ENCODE data around the gene LRRC71. TPM values are rescaled to one million over a fixed set of nuclear protein-coding genes. Genes with fewer than 3 reads are reported as not detected.

LRRC71 gene
- total and polyA plus RNA-seq, 2 experiments from 2014 or later, result 0.32 TPM; not detected in 1

DNA sequence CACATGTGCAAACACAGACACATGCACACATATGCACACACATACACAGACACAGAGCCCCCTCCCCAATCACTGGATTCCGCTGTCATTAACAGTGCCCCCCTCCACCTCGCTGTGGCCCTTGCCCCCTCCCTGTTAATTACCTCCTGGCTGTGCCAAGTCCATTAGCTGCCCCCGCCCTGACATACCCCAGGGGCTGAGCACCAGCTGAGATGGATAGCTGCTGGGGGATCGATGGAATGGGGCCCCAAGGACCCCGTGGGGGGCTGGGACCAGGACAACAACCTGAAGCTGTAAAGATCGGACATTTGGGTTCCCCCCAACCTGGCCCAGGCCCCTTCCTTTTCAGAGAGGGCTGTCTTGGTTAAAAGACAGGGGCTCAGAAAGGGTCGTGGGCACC is 36.5 kb upstream of the LRRC71 start:
- in situ Hi-C loops (cut with MboI), result loop anchor here (10.0 kb wide), 1 partner anchor 89 kb away; no protein-coding TSS in a partner anchor

GRCh38 chr1:156884560-156885184 is 35.8 kb upstream of the LRRC71 start:
- Histone ChIP-seq H2AFZ (no peak overlapping the region), H3K9ac (no peak overlapping the region), H3K36me3 (ENCODE audit: low read depth) (no peaks in the 10 kb centered on the region), H3K79me2 (ENCODE audit: insufficient read depth) (no peaks in the 10 kb centered on the region), H3K4me3 (no peak overlapping the region), H3K4me2 (ENCODE audit: unreplicated experiment) (no peak overlapping the region), H3K27ac (no peak overlapping the region), H3K9me3 (ENCODE audit: low read depth) (no peaks in the 10 kb centered on the region), H3K9me2 (ENCODE audit: insufficient read depth) (no peaks in the 10 kb centered on the region), H3K4me1 (ENCODE audit: insufficient read depth) (no peaks in the 10 kb centered on the region), H3F3A (ENCODE audit: insufficient read depth) (no peaks in the 10 kb centered on the region), H4K20me1 (ENCODE audit: insufficient read depth) (no peaks in the 10 kb centered on the region), H3K27me3 (replicated peaks; ENCODE audit: insufficient read depth) (peaks cover 13% of the 10 kb centered on the region; the same call in 1 of the 2 replicates)
- DNase-seq, result no peak
- 58 to 62% methylated on average over 10 of the region's 10 CpGs for WGBS, 2 experiments (ENCODE audit: low coverage in 1 of 2, low lambda C conversion rate in 2 of 2, missing lambda C conversion rate in 2 of 2)
- no peak for TF ChIP-seq EZH2phosphoT487 (IDR thresholded peaks at IDR 0.05; ENCODE audit: insufficient read depth, low read depth)
- no peak for TF ChIP-seq EZH2 (IDR thresholded peaks at IDR 0.05; ENCODE audit: insufficient read depth, poor library complexity, severe bottlenecking)
- in situ Hi-C loops (cut with MboI), result loop anchor here (10.0 kb wide), 1 partner anchor 90 kb away; no protein-coding TSS in a partner anchor

More for the DNA sequence above, 36.5 kb upstream of the LRRC71 start:
- no peaks in the 10 kb centered on the region for H3K9me3 ChIP-seq (ENCODE audit: low read depth)
- H3K9me2 ChIP-seq (ENCODE audit: insufficient read depth), result no peaks in the 10 kb centered on the region
- TF ChIP-seq EZH2 (IDR thresholded peaks at IDR 0.05; ENCODE audit: insufficient read depth, poor library complexity, severe bottlenecking) (no peak), EZH2phosphoT487 (IDR thresholded peaks at IDR 0.05; ENCODE audit: insufficient read depth, low read depth) (no peak)
- H3K4me2 ChIP-seq (ENCODE audit: unreplicated experiment), result no peak overlapping the region
- H3K27ac ChIP-seq, result no peak overlapping the region
- no peak overlapping the region for H3K9ac ChIP-seq
- no peak overlapping the region for H3K4me3 ChIP-seq
- no peaks in the 10 kb centered on the region for H4K20me1 ChIP-seq (ENCODE audit: insufficient read depth)
- no peak for DNase-seq
- WGBS, 2 experiments (ENCODE audit: low coverage in 1 of 2, low lambda C conversion rate in 2 of 2, missing lambda C conversion rate in 2 of 2), result 36 to 42% methylated on average over 7 of the region's 7 CpGs
- no peak overlapping the region for H2AFZ ChIP-seq
- no peaks in the 10 kb centered on the region for H3K79me2 ChIP-seq (ENCODE audit: insufficient read depth)
- no peaks in the 10 kb centered on the region for H3F3A ChIP-seq (ENCODE audit: insufficient read depth)
- H3K36me3 ChIP-seq (ENCODE audit: low read depth), result no peaks in the 10 kb centered on the region
- H3K4me1 ChIP-seq (ENCODE audit: insufficient read depth), result no peaks in the 10 kb centered on the region
- H3K27me3 ChIP-seq (replicated peaks; ENCODE audit: insufficient read depth), result peaks cover 13% of the 10 kb centered on the region; the same call in 1 of the 2 replicates

- Histone ChIP-seq H3K4me1 (ENCODE audit: insufficient read depth) (no peaks in the 10 kb centered on the region), H3K9ac (no peak overlapping the region), H3K9me2 (ENCODE audit: insufficient read depth) (no peaks in the 10 kb centered on the region), H3F3A (ENCODE audit: insufficient read depth) (peaks cover 2% of the 10 kb centered on the region; the same call in 1 of the 2 replicates), H3K36me3 (ENCODE audit: low read depth) (no peaks in the 10 kb centered on the region), H4K20me1 (ENCODE audit: insufficient read depth) (no peaks in the 10 kb centered on the region), H3K4me3 (no peak overlapping the region), H2AFZ (no peak overlapping the region), H3K27ac (no peak overlapping the region), H3K9me3 (ENCODE audit: low read depth) (no peaks in the 10 kb centered on the region), H3K27me3 (replicated peaks; ENCODE audit: insufficient read depth) (peaks cover 13% of the 10 kb centered on the region; the same call in 1 of the 2 replicates), H3K79me2 (ENCODE audit: insufficient read depth) (no peaks in the 10 kb centered on the region), H3K4me2 (ENCODE audit: unreplicated experiment) (no peak overlapping the region)
- in situ Hi-C loops (cut with MboI), result loop anchor here (10.0 kb wide), 1 partner anchor 91 kb away; no protein-coding TSS in a partner anchor
- TF ChIP-seq EZH2phosphoT487 (IDR thresholded peaks at IDR 0.05; ENCODE audit: insufficient read depth, low read depth) (no peak), EZH2 (IDR thresholded peaks at IDR 0.05; ENCODE audit: insufficient read depth, poor library complexity, severe bottlenecking) (no peak)
- peak; percentile 47 for DNase-seq
- 88 to 100% methylated on average over 1 of the region's 1 CpG for WGBS, 2 experiments (ENCODE audit: low coverage in 1 of 2, low lambda C conversion rate in 2 of 2, missing lambda C conversion rate in 2 of 2)
Measured at GRCh38 chr1:156885314-156885713, 35.1 kb upstream of the LRRC71 start.

- Histone ChIP-seq H3K27me3 (replicated peaks; ENCODE audit: insufficient read depth) (peaks cover 10% of the 10 kb centered on the region; the same call in 1 of the 2 replicates), H3K27ac (no peak overlapping the region), H4K20me1 (ENCODE audit: insufficient read depth) (no peaks in the 10 kb centered on the region), H3K9me2 (ENCODE audit: insufficient read depth) (no peaks in the 10 kb centered on the region), H3K36me3 (ENCODE audit: low read depth) (no peaks in the 10 kb centered on the region), H2AFZ (no peak overlapping the region), H3K4me3 (no peak overlapping the region), H3K9me3 (ENCODE audit: low read depth) (no peaks in the 10 kb centered on the region), H3K4me1 (ENCODE audit: insufficient read depth) (no peaks in the 10 kb centered on the region), H3F3A (ENCODE audit: insufficient read depth) (peaks cover 5% of the 10 kb centered on the region), H3K4me2 (ENCODE audit: unreplicated experiment) (no peak overlapping the region), H3K79me2 (ENCODE audit: insufficient read depth) (no peaks in the 10 kb centered on the region), H3K9ac (no peak overlapping the region)
- in situ Hi-C loops (cut with MboI), result loop anchor here (10.0 kb wide), 1 partner anchor 91 kb away; no protein-coding TSS in a partner anchor
- DNase-seq, result no peak
- WGBS, 2 experiments (ENCODE audit: low coverage in 1 of 2, low lambda C conversion rate in 2 of 2, missing lambda C conversion rate in 2 of 2), result 65% methylated on average over 13 of the region's 13 CpGs
- no peak for TF ChIP-seq EZH2phosphoT487 (IDR thresholded peaks at IDR 0.05; ENCODE audit: insufficient read depth, low read depth)
- TF ChIP-seq EZH2 (IDR thresholded peaks at IDR 0.05; ENCODE audit: insufficient read depth, poor library complexity, severe bottlenecking), result no peak
Measured at GRCh38 chr1:156885880-156886355, 34.5 kb upstream of the LRRC71 start.
